ENCODE data around the gene CBLB.

Gene CBLB

DNA sequence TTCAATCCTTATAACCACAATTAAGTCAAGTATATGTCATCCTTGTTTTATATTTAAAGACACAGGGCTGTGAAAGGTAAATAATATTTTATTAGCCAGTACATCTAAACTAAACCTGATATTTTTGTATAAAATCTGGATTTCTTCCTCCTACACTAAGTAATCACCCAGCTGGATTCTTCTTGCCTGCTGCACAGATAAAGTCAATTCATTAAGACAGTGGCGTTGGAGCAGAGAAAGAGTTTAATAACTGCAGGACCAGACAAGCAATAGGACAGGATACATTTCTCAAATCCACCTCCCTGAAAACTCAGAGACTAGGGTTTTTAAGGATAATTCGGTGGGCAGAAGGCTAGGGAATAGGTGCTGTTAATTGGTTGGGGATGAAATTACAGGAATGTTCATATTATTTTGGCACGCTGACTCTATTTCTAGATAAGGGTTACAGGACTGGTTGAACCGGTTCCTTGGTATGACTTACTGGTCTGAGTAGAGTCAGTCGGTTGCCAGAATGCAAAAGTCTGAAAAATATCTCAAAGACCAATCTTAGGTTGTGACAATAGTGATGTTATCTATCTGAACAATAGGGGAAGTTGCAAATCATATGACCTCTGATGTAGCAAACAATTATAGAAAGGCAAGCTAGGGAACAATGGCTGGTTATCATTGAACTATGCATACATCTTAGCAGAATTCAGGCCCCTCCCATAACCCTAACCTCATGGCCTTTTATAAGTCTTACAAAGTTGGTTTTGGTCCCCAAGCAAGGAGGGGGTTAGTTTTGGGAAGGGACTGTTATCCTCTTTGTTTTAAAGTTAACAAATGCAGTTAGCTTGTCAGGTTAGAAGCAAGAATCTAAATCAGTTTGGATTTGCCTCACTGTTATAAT is 257.3 kb downstream of the CBLB start:
- no peak for DNase-seq (ENCODE audit: low read depth)
- TF ChIP-seq, protein P1, sequence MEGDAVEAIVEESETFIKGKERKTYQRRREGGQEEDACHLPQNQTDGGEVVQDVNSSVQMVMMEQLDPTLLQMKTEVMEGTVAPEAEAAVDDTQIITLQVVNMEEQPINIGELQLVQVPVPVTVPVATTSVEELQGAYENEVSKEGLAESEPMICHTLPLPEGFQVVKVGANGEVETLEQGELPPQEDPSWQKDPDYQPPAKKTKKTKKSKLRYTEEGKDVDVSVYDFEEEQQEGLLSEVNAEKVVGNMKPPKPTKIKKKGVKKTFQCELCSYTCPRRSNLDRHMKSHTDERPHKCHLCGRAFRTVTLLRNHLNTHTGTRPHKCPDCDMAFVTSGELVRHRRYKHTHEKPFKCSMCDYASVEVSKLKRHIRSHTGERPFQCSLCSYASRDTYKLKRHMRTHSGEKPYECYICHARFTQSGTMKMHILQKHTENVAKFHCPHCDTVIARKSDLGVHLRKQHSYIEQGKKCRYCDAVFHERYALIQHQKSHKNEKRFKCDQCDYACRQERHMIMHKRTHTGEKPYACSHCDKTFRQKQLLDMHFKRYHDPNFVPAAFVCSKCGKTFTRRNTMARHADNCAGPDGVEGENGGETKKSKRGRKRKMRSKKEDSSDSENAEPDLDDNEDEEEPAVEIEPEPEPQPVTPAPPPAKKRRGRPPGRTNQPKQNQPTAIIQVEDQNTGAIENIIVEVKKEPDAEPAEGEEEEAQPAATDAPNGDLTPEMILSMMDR (conservative IDR thresholded peaks at IDR 0.05; ENCODE audit: low read depth, low read length) = no peak
- H3K4me3 ChIP-seq (ENCODE audit: low read depth, low read length) = no peak overlapping the region

DNA sequence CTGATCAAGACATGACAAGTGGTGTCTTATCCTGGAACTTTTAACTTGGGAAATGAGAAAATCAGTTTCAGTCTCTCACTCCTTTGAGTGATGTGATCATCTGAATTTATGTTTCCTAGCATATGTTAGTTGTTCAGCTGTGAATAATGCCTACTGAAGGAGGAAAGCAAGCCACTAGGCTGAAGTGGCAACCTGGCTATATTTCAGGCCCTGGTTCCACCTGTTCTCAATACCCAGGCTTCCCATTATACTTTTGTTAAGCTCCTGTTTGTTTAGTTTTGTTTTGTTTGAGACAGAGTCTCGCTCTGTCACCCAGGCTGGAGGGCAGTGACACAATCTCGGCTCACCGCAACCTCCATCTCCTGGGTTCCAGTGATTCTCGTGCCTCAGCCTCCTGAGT is 258.3 kb downstream of the CBLB start:
- TF ChIP-seq, protein P1 (conservative IDR thresholded peaks at IDR 0.05; ENCODE audit: low read depth, low read length) = no peak
- H3K4me3 ChIP-seq (ENCODE audit: low read depth, low read length) = no peak overlapping the region
- no peak for DNase-seq (ENCODE audit: low read depth)

DNA sequence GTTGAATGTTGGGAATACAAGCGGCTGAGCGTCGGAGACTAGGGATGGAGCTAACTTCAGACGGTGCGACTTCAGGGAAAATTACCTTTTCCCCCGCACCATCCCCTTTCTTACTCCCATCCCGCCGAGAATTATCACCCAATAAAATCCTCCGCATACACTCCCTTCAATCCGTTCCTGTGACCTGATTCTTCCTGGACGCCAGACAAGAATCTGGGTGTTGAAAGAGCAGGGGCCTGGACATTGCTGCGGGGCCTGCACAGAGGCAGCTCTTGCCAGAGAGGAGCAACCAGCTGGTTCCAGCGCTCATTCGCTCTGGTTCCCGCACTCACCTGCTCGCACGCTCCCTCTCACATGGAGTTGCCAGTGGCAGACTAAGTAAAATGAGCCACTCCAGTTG is 260.2 kb downstream of the CBLB start:
- H3K4me3 ChIP-seq (ENCODE audit: low read depth, low read length) = no peak overlapping the region
- DNase-seq (ENCODE audit: low read depth) = no peak
- TF ChIP-seq, protein P1 (conservative IDR thresholded peaks at IDR 0.05; ENCODE audit: low read depth, low read length) = no peak

DNA sequence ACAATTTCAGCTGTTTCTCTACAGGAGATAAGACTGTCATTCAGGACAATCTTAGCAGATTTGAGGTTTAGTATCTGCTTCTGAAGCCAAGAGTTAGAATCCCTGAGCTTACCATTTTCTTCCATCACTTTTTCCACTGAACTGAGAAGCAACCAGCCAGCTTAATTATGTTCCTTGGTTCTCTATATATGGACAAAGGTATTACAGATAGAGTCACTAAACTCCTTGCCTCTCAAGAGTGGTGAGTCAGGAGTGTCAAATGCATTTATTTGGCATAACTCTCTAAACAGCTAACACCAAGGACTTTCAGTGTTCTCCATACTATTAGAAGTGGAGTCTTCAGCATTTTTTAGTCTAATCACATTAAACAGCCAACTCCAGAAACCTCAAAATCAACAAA is 262.8 kb downstream of the CBLB start:
- peak; percentile 55 for DNase-seq (ENCODE audit: low read depth)
- H3K4me3 ChIP-seq (ENCODE audit: low read depth, low read length) = no peak overlapping the region
- TF ChIP-seq, protein P1 (conservative IDR thresholded peaks at IDR 0.05; ENCODE audit: low read depth, low read length) = no peak

Measured in choroid plexus epithelial cell (primary cell).